Nephron (organoid): ENCODE measurements around the gene FUT1.
"Not testable (repeated sequence)": the region's sequence is repeated elsewhere in the genome, so short reads cannot be mapped to it uniquely, and the experiment has no call there.

Experiments
- H3K27ac Mint-ChIP-seq, 3 experiments: 2 replicates each; pipeline ENCODE4 v1.8.0; 2020; ENCODE audit warnings: mixed read lengths in 3 of 3, mild to moderate bottlenecking in 2 of 3, moderate library complexity in 1 of 3
- H3K27me3 Mint-ChIP-seq: 2 replicates; pipeline ENCODE4 v1.8.0; 2021; ENCODE audit warnings: low read depth, mild to moderate bottlenecking, moderate library complexity, mixed read lengths
- H3K36me3 Mint-ChIP-seq: 2 replicates; pipeline ENCODE4 v1.8.0; 2020; ENCODE audit warnings: low read depth, mixed read lengths
- H3K4me1 Mint-ChIP-seq: 2 replicates; pipeline ENCODE4 v1.8.0; 2020; ENCODE audit warnings: mixed read lengths
- H3K4me3 Mint-ChIP-seq, 3 experiments: 2 replicates each; pipeline ENCODE4 v1.8.0; 2020; ENCODE audit warnings: mild to moderate bottlenecking in 3 of 3, mixed read lengths in 3 of 3, moderate library complexity in 2 of 3
- H3K9me3 Mint-ChIP-seq: 2 replicates; pipeline ENCODE4 v1.8.0; 2020; ENCODE audit warnings: mixed read lengths
- TF ChIP-seq, protein P1 (sequence below), 3 experiments: fragments of 200-600 bp; sonication (generic); IDR thresholded peaks; one replicate each; pipeline ENCODE4 v1.5.0; 2021; ENCODE audit warnings: antibody characterized with exemption in 3 of 3; ENCODE audit not compliant: unreplicated experiment in 3 of 3

Gene FUT1

DNA sequence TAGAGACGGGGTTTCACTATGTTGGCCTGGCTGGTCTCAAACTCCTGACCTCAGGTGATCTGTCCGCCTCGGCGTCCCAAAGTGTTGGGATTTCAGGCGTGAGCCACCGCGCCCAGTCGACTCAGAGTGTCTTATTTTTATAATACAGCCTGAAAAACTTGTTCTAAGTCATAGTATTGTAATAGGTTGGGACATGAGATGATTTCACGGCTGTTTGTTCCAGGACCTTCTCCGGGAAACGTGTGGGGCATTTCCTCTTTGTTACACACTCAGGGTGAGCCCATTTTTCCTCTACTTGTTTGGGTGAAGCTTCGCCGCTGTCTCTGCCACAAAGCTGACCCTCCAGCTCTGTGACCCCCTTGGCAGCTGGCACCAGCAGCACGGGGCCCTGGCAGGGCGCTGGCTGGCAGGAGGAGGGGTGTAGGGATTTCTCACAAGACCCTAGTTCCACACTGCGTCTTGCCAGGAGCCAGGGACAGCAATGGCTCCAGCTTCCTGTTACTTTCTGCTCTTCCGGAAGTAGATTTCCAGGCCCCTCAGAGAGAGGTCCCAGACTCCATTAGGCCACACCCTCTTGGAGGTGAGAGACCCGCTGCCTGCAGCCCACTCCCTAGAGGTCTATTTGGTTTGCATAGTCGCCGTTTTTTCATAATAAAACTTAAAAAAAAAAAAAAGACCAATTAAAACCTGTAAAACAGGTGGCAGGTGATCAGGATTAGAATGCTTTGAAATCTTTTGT lies 18.5 kb upstream of the FUT1 start:
- no peaks in the 10 kb centered on the region for H3K9me3 Mint-ChIP-seq
- no peaks in the 10 kb centered on the region for H3K36me3 Mint-ChIP-seq
- H3K4me3 Mint-ChIP-seq, result no peak overlapping the region
- no peak overlapping the region for H3K27ac Mint-ChIP-seq
- TF ChIP-seq, protein P1, sequence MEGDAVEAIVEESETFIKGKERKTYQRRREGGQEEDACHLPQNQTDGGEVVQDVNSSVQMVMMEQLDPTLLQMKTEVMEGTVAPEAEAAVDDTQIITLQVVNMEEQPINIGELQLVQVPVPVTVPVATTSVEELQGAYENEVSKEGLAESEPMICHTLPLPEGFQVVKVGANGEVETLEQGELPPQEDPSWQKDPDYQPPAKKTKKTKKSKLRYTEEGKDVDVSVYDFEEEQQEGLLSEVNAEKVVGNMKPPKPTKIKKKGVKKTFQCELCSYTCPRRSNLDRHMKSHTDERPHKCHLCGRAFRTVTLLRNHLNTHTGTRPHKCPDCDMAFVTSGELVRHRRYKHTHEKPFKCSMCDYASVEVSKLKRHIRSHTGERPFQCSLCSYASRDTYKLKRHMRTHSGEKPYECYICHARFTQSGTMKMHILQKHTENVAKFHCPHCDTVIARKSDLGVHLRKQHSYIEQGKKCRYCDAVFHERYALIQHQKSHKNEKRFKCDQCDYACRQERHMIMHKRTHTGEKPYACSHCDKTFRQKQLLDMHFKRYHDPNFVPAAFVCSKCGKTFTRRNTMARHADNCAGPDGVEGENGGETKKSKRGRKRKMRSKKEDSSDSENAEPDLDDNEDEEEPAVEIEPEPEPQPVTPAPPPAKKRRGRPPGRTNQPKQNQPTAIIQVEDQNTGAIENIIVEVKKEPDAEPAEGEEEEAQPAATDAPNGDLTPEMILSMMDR (IDR thresholded peaks at IDR 0.05; ENCODE audit: unreplicated experiment in 3 of 3), result no peak
- H3K4me1 Mint-ChIP-seq, result peaks cover 9% of the 10 kb centered on the region
- peaks cover 5% of the 10 kb centered on the region for H3K27me3 Mint-ChIP-seq

DNA sequence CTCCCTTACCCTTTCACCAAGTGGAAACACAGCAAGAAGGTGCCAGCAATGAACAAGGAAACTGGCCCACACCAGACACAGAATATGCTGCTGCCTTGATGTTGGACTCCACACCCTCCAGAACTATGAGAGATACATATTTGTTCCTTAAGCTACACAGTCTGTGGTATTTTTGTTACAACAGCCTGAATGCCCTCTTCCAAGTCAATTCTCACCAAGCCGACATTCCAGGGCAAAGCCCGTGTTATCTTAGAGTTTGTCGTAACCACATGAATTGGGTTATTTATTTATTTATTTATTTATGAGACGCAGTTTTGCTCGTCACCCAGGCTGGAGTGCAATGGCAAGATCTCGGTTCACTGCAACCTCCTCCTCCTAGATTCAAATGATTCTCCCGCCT lies 17.8 kb upstream of the FUT1 start:
- Mint-ChIP-seq H3K36me3 (no peaks in the 10 kb centered on the region), H3K9me3 (no peaks in the 10 kb centered on the region), H3K27ac (no peak overlapping the region), H3K27me3 (peaks cover 9% of the 10 kb centered on the region), H3K4me3 (no peak overlapping the region), H3K4me1 (peaks cover 9% of the 10 kb centered on the region)
- TF ChIP-seq, protein P1 (IDR thresholded peaks at IDR 0.05; ENCODE audit: unreplicated experiment in 3 of 3), result no peak

DNA sequence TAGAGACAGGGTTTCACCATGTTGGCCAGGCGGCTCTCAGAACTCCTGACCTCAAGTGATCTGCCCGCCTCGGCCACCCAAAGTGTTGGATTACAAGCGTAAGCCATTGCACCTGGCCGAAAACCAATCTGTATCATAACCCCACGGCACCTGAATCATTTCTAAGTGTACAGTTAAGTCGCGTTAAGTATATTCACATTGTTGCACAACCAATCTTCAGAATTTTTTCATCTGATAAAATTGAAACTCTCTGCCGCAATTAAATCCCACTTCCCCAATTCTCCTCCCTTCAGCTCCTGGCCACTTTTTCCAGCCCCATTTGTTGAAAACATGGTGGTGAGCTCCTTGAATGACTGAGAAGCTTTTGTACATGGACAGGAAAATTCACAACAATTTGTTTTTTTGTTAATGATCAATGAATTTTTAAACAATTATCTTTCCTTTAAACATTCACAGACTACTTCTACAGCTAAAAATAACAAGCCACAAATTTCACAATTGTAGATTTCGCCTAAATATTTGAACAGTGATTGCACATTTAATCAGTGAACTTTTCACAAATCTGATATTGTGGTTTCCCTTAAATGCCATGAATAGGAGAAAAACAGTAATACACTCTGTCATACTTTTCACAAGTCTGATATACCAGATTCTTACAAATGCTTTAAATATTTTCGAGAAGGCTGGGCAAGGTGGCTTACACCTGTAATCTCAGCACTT lies 16.7 kb upstream of the FUT1 start:
- no peaks in the 10 kb centered on the region for H3K36me3 Mint-ChIP-seq
- peaks cover 9% of the 10 kb centered on the region for H3K4me1 Mint-ChIP-seq
- no peak overlapping the region for H3K4me3 Mint-ChIP-seq
- H3K9me3 Mint-ChIP-seq, result no peaks in the 10 kb centered on the region
- TF ChIP-seq, protein P1 (IDR thresholded peaks at IDR 0.05; ENCODE audit: unreplicated experiment in 3 of 3), result no peak
- H3K27me3 Mint-ChIP-seq, result peaks cover 16% of the 10 kb centered on the region
- H3K27ac Mint-ChIP-seq, result no peak overlapping the region

DNA sequence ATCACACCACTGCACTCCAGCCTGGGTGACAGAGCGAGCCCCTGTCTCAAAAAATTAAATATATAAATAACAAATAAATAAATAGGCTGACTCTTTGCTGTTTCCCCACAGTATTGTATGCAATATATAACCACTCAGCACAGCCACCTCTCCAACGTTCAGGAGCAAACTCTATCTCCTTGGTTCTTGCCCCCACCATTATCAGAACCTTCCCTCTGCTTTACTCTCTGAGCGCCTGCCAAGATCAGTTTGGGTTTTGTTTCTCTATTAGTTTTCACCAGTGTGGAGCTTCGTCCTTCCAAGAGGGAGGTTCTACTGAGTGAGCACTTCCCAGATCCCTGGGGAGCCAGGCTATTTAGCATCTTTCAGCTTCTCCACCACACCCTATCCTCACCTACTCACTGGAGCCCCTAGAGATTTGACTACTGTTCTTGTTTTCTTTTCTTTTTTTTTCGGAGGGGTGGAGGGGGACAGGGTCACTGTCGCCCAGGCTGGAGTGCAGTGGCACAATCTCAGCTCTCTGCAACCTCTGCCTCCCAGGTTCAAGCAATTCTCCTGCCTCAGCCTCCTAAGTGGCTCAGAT lies 15.8 kb upstream of the FUT1 start:
- not testable (repeated sequence) for H3K36me3 Mint-ChIP-seq, H3K4me3 Mint-ChIP-seq, H3K27ac Mint-ChIP-seq, H3K9me3 Mint-ChIP-seq, H3K4me1 Mint-ChIP-seq
- H3K27me3 Mint-ChIP-seq, result peaks cover 16% of the 10 kb centered on the region

DNA sequence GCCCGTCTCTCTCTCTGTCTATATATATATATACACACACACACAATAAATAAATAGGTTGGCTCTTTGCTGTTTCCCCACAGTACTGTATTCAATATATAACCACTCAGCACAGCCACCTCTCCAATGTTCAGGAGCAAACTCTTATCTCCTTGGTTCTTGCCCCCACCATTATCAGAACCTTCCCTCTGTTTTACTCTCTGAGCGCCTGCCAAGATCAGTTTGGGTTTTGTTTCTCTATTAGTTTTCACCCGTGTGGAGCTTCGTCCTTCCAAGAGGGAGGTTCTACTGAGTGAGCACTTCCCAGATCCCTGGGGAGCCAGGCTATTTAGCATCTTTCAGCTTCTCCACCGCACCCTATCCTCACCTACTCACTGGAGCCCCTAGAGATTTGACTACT lies 13.4 kb upstream of the FUT1 start:
- not testable (repeated sequence) for H3K36me3 Mint-ChIP-seq, H3K4me1 Mint-ChIP-seq, H3K9me3 Mint-ChIP-seq, H3K4me3 Mint-ChIP-seq, H3K27ac Mint-ChIP-seq
- peaks cover 23% of the 10 kb centered on the region for H3K27me3 Mint-ChIP-seq

- H3K9me3 Mint-ChIP-seq, result no peaks in the 10 kb centered on the region
These were observed 8.2 kb upstream of the FUT1 start for GRCh38 chr19:48760504-48761205.

More at GRCh38 chr19:48760504-48761205, 8.2 kb upstream of the FUT1 start:
- Mint-ChIP-seq H3K4me3 (no peak overlapping the region), H3K27ac (no peak overlapping the region), H3K4me1 (no peaks in the 10 kb centered on the region), H3K27me3 (peaks cover 19% of the 10 kb centered on the region), H3K36me3 (no peaks in the 10 kb centered on the region)
- TF ChIP-seq, protein P1 (IDR thresholded peaks at IDR 0.05; ENCODE audit: unreplicated experiment in 3 of 3), result no peak
